Fibroblast of lung (primary cell): Measurements from ENCODE around the gene PTPN14.

ENCODE experiments used
- EZH2 ChIP-seq: IDR thresholded peaks from 2 replicates; pipeline ENCODE4 v1.5.1; 2012; ENCODE audit warnings: low read length, control low read depth, mild to moderate bottlenecking; ENCODE audit errors: missing control alignments
- TF ChIP-seq, protein P1 (sequence below), 2 donors: IDR thresholded peaks in 1 of 2; conservative IDR thresholded peaks in 1 of 2; 1 replicate in 1 of 2; 2 replicates in 1 of 2; pipeline ENCODE4 v1.5.1; 2011 to 2012; ENCODE audit warnings: low read length in 2 of 2, control low read depth in 1 of 2, inconsistent platforms in 1 of 2, low read depth in 1 of 2, mild to moderate bottlenecking in 1 of 2

DNA sequence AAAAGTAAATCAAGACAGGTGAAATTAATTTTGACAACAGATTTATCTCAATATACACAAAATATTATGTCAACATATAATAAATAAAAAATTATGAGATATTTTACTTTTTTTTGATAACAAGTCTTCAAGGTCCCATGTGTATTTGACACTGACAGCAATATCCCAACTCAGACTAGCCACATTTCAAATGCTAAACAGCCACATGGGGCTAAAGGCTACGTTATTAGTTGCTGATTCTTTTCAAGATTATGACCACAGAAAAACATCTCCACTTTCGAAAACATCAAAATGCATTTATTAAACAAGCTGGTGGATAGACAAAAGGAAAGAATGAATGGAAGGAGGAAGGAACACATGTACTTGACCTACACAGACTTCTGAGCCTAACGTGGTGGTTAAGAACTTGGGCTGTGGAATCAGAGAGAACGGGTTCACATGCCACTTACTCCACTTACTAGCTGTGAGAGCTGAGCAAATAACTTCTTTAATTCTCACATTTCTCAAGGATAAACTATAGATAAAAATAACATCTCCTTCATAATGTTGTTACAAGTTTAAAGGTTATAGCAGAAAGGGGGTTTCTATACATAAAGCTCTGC, 13.4 kb downstream of the PTPN14 start:
- TF ChIP-seq, protein P1, sequence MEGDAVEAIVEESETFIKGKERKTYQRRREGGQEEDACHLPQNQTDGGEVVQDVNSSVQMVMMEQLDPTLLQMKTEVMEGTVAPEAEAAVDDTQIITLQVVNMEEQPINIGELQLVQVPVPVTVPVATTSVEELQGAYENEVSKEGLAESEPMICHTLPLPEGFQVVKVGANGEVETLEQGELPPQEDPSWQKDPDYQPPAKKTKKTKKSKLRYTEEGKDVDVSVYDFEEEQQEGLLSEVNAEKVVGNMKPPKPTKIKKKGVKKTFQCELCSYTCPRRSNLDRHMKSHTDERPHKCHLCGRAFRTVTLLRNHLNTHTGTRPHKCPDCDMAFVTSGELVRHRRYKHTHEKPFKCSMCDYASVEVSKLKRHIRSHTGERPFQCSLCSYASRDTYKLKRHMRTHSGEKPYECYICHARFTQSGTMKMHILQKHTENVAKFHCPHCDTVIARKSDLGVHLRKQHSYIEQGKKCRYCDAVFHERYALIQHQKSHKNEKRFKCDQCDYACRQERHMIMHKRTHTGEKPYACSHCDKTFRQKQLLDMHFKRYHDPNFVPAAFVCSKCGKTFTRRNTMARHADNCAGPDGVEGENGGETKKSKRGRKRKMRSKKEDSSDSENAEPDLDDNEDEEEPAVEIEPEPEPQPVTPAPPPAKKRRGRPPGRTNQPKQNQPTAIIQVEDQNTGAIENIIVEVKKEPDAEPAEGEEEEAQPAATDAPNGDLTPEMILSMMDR (conservative IDR thresholded peaks at IDR 0.05 in 1 of 2, IDR thresholded peaks at IDR 0.05 in 1 of 2; ENCODE audit: low read depth in 1 of 2, low read length in 2 of 2): no peak
- TF ChIP-seq EZH2: no peak
